ENCODE results near the gene IFI27L1.

IFI27L1 gene

GRCh38 chr14:94115631-94116030, 34.5 kb downstream of the IFI27L1 start:
- no peak for DNase-seq

- no peak for DNase-seq
Measured at GRCh38 chr14:94116701-94117100, 35.6 kb downstream of the IFI27L1 start.

GRCh38 chr14:94117856-94118255, 36.7 kb downstream of the IFI27L1 start:
- DNase-seq: no peak

GRCh38 chr14:94119071-94119470, 38.0 kb downstream of the IFI27L1 start:
- DNase-seq: no peak

GRCh38 chr14:94120667-94121340, 39.7 kb downstream of the IFI27L1 start:
- no peak for DNase-seq

- DNase-seq: no peak
Measured at GRCh38 chr14:94121485-94121884, 40.4 kb downstream of the IFI27L1 start.

- no peak for DNase-seq
Measured at GRCh38 chr14:94122438-94122837, 41.3 kb downstream of the IFI27L1 start.

- no peak for DNase-seq
Measured at GRCh38 chr14:94123296-94123695, 42.2 kb downstream of the IFI27L1 start.

- no peak for DNase-seq
Measured at GRCh38 chr14:94123868-94124267, 42.8 kb downstream of the IFI27L1 start.

GRCh38 chr14:94124582-94125377, 43.7 kb downstream of the IFI27L1 start:
- no peak for DNase-seq

GRCh38 chr14:94125659-94126418, 44.7 kb downstream of the IFI27L1 start:
- DNase-seq: no peak

- DNase-seq: no peak
Measured at GRCh38 chr14:94126419-94126677, 45.2 kb downstream of the IFI27L1 start.

GRCh38 chr14:94126800-94127199, 45.7 kb downstream of the IFI27L1 start:
- no peak for DNase-seq

GRCh38 chr14:94127330-94127729, 46.2 kb downstream of the IFI27L1 start:
- DNase-seq: no peak

GRCh38 chr14:94128216-94128839, 47.2 kb downstream of the IFI27L1 start:
- DNase-seq: no peak

- peak; percentile 74 to 86 for DNase-seq
Measured at GRCh38 chr14:94129111-94129757, 48.1 kb downstream of the IFI27L1 start, which contains the start of gene IFI27L2. Gene IFI27L2, minus strand, starts transcription at chr14:94129604. Its CDS starts 40 bp downstream, at chr14:94129564.

GRCh38 chr14:94129758-94130414, 48.8 kb downstream of the IFI27L1 start:
- DNase-seq: peak; percentile 43 to 72

GRCh38 chr14:94132285-94132887, 51.3 kb downstream of the IFI27L1 start:
- DNase-seq: peak in 1 of 2 experiments; percentile 82

- no peak for DNase-seq
Measured at GRCh38 chr14:94135476-94135875, 54.4 kb downstream of the IFI27L1 start.

GRCh38 chr14:94136575-94137331, 55.6 kb downstream of the IFI27L1 start:
- peak; percentile 61 to 71 for DNase-seq

- DNase-seq: no peak
Measured at GRCh38 chr14:94138251-94138650, 57.1 kb downstream of the IFI27L1 start.
